Chondrocyte (in vitro differentiated cells): ENCODE data around the gene IMMP2L. TPM values are rescaled to one million over a fixed set of nuclear protein-coding genes. Genes with fewer than 3 reads are reported as not detected.

Source experiments
- DNase-seq: peaks from one replicate; pipeline ENCODE4 v3.0.0; 2021; ENCODE audit warnings: mixed read lengths, low spot score
- H3K27ac Mint-ChIP-seq: one replicate; pipeline ENCODE4 v1.8.0; 2021; ENCODE audit warnings: mild to moderate bottlenecking, moderate library complexity, mixed read lengths; ENCODE audit not compliant: unreplicated experiment
- H3K27me3 Mint-ChIP-seq: 2 replicates; pipeline ENCODE4 v1.8.0; 2021; ENCODE audit warnings: low read depth, mixed read lengths
- H3K36me3 Mint-ChIP-seq: 2 replicates; pipeline ENCODE4 v1.8.0; 2021; ENCODE audit warnings: low read depth, mixed read lengths
- H3K4me1 Mint-ChIP-seq: 2 replicates; pipeline ENCODE4 v1.8.0; 2021; ENCODE audit warnings: low read depth, mild to moderate bottlenecking, mixed read lengths
- H3K4me3 Mint-ChIP-seq: one replicate; pipeline ENCODE4 v1.8.0; 2021; ENCODE audit warnings: mild to moderate bottlenecking, moderate library complexity, mixed read lengths; ENCODE audit not compliant: unreplicated experiment
- H3K9me3 Mint-ChIP-seq: 2 replicates; pipeline ENCODE4 v1.8.0; 2021; ENCODE audit warnings: low read depth, mixed read lengths
- total RNA-seq: library from RNA; stranded (reverse); gene quantifications from 3 replicates; pipeline ENCODE4 v1.2.1, GENCODE V29; 2021
- TF ChIP-seq, protein P1 (sequence below): fragments of 200-600 bp; sonication (generic); IDR thresholded peaks from 2 replicates; pipeline ENCODE4 v1.5.0; 2021; ENCODE audit warnings: antibody characterized with exemption, mild to moderate bottlenecking, moderate library complexity

IMMP2L gene
- total RNA-seq, 1 donor from 2014 or later: 6.1 TPM

DNA sequence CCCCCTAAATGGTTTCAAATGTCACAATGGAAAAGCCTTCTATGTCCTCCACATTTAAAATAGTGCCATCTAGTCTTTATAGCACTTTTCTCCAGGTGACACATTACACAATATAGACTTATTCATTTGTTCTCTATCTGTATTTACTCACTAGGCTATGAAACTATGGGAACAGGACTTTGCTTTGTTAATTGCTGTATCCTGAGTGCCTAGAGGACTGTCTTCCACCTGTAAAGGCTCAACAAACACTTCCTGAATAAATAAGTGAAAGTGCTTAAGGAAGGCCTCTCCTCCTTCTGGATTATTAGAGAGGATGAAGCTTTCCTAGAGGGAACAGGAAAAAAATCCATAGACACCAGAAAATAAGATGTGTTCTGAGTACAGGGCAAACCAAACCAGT lies 868.9 kb downstream of the IMMP2L start:
- no peaks in the 10 kb centered on the region for H3K27me3 Mint-ChIP-seq
- H3K9me3 Mint-ChIP-seq: peaks cover 5% of the 10 kb centered on the region
- no peaks in the 10 kb centered on the region for H3K4me1 Mint-ChIP-seq
- TF ChIP-seq, protein P1, sequence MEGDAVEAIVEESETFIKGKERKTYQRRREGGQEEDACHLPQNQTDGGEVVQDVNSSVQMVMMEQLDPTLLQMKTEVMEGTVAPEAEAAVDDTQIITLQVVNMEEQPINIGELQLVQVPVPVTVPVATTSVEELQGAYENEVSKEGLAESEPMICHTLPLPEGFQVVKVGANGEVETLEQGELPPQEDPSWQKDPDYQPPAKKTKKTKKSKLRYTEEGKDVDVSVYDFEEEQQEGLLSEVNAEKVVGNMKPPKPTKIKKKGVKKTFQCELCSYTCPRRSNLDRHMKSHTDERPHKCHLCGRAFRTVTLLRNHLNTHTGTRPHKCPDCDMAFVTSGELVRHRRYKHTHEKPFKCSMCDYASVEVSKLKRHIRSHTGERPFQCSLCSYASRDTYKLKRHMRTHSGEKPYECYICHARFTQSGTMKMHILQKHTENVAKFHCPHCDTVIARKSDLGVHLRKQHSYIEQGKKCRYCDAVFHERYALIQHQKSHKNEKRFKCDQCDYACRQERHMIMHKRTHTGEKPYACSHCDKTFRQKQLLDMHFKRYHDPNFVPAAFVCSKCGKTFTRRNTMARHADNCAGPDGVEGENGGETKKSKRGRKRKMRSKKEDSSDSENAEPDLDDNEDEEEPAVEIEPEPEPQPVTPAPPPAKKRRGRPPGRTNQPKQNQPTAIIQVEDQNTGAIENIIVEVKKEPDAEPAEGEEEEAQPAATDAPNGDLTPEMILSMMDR: no peak
- no peak overlapping the region for H3K4me3 Mint-ChIP-seq
- DNase-seq: no peak
- no peaks in the 10 kb centered on the region for H3K36me3 Mint-ChIP-seq
- H3K27ac Mint-ChIP-seq: no peak overlapping the region

DNA sequence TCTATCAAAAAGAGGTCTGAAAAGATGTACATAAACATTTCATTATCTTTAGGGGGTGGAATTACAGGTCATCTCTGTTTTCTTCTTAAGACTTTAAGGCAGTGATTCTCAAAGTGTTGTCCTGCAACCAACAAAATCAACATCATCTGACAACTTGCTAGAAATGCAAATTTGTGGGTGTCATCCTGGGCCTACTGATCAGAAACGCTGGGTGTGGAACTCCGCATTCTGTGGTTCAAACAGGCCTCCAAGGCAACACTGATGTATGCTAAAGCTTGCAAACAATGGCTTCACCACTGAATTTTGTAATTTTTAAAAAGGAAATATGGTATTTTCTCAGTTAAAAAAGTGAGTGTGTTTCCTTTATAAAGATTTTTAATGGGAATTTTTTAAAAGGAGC lies 873.4 kb downstream of the IMMP2L start:
- no peaks in the 10 kb centered on the region for H3K36me3 Mint-ChIP-seq
- H3K27ac Mint-ChIP-seq: no peak overlapping the region
- H3K9me3 Mint-ChIP-seq: peaks cover 8% of the 10 kb centered on the region
- H3K4me3 Mint-ChIP-seq: no peak overlapping the region
- TF ChIP-seq, protein P1: no peak
- no peaks in the 10 kb centered on the region for H3K4me1 Mint-ChIP-seq
- no peak for DNase-seq
- H3K27me3 Mint-ChIP-seq: no peaks in the 10 kb centered on the region

DNA sequence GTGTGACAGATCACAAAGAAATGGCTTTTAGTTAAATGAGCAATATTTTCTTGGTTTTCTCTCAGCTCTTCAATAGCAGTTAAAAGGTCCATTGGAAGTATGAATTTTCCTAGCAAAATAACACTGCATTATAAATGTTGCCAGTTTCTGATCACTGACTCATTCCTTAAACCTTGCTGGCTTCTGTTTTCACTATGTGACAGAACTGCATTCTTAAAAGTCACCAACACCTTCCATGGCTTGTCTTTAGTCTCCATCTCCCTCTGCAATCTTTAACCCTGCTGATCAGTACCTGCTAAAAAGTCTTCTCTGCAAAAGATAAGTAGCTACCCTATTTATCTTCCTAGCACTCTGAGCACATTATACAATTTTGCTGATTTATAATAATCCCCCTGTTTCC lies 876.4 kb downstream of the IMMP2L start:
- Mint-ChIP-seq H3K4me1 (no peaks in the 10 kb centered on the region), H3K27ac (no peak overlapping the region), H3K4me3 (no peak overlapping the region), H3K36me3 (no peaks in the 10 kb centered on the region), H3K27me3 (no peaks in the 10 kb centered on the region), H3K9me3 (peaks cover 3% of the 10 kb centered on the region)
- no peak for DNase-seq
- TF ChIP-seq, protein P1: no peak

DNA sequence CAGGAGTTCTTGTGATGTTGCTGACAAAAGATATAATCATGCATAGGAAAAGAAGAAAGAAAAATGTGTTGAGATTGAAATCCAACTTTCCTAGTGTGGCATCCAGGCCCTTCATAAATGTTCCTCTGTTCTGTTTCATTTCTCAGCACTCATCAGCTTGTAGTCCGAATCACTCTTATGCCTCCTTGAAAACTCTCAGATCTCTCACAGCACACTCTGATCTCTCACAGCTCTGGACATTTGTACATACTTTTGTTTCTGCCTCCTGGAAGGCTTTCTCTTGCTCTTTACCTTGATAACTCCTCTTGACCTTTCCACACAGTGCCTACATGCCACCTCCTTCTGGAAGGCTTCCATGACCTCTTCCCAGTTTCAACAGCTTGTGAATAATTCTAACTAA lies 880.4 kb downstream of the IMMP2L start:
- no peaks in the 10 kb centered on the region for H3K4me1 Mint-ChIP-seq
- H3K4me3 Mint-ChIP-seq: no peak overlapping the region
- H3K9me3 Mint-ChIP-seq: no peaks in the 10 kb centered on the region
- H3K36me3 Mint-ChIP-seq: no peaks in the 10 kb centered on the region
- H3K27ac Mint-ChIP-seq: no peak overlapping the region
- H3K27me3 Mint-ChIP-seq: no peaks in the 10 kb centered on the region
- DNase-seq: no peak
- TF ChIP-seq, protein P1: no peak

DNA sequence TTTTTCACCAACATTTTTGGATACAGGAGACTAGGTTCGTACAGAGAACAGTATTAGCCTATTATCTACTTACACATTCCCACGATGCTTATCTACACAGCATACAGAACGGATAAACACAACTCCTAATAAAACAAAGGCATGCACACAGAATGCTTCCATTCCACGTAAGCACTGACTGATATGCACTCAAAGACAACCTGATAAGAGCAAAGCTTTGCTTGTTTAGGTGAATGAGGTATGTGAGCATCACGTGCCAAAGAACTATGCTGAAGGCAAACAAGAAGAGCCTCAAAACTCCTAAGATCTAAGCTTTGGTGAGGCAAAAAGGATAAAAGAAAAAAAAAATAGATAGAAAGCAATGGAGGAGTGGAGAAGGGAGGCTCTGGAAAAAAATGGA lies 884.9 kb downstream of the IMMP2L start:
- H3K4me3 Mint-ChIP-seq: no peak overlapping the region
- TF ChIP-seq, protein P1: no peak
- DNase-seq: no peak
- H3K27ac Mint-ChIP-seq: no peak overlapping the region
- peaks cover 11% of the 10 kb centered on the region for H3K9me3 Mint-ChIP-seq
- H3K27me3 Mint-ChIP-seq: no peaks in the 10 kb centered on the region
- H3K4me1 Mint-ChIP-seq: no peaks in the 10 kb centered on the region
- H3K36me3 Mint-ChIP-seq: peaks cover 3% of the 10 kb centered on the region
